HG02938 (cell line): Measurements from ENCODE around the gene CDCP1.

Source experiments
- ATAC-seq: cut with Tn5 transposase; IDR thresholded peaks from one replicate; pipeline ENCODE4 v1.9.1; 2021; ENCODE audit warnings: mild to moderate bottlenecking, moderate library complexity; ENCODE audit not compliant: unreplicated experiment

Gene CDCP1

GRCh38 chr3:45145681-45146614 lies at the start of gene CDCP1:
Gene CDCP1 (minus strand): TSS chr3:45146378. CDS start chr3:45146287, 91 bp downstream.
- no peak for ATAC-seq

- no peak for ATAC-seq
Observed at GRCh38 chr3:45194791-45195190, 48.6 kb upstream of the CDCP1 start.

GRCh38 chr3:45191924-45192417 lies 45.8 kb upstream of the CDCP1 start:
- no peak for ATAC-seq

- ATAC-seq, result no peak
Observed at GRCh38 chr3:45191424-45191823, 45.2 kb upstream of the CDCP1 start.

- ATAC-seq, result no peak
Observed at GRCh38 chr3:45188719-45189659, 42.8 kb upstream of the CDCP1 start.

GRCh38 chr3:45187694-45188141 lies 41.5 kb upstream of the CDCP1 start:
- ATAC-seq, result no peak

GRCh38 chr3:45186871-45187270 lies 40.7 kb upstream of the CDCP1 start:
- no peak for ATAC-seq

DNA sequence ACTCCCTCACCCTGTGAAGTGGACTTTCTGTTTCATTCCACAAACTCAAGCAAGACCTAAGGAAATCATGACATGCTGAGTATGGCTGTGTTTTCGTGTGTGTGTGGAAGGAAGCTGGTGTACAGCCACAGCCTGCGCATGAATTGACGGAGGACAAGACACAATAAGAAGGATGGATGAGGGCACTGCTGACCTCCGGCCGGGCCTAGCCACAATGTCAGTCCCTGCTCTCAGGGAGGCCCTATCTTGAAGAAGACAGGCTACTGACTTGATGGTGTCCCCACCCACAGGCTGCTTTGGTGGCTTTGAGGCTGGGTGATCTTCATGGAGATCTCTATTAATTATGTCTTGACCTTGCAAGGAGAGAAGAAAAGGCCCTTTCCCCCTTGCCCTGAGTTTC lies 39.3 kb upstream of the CDCP1 start:
- ATAC-seq, result no peak

DNA sequence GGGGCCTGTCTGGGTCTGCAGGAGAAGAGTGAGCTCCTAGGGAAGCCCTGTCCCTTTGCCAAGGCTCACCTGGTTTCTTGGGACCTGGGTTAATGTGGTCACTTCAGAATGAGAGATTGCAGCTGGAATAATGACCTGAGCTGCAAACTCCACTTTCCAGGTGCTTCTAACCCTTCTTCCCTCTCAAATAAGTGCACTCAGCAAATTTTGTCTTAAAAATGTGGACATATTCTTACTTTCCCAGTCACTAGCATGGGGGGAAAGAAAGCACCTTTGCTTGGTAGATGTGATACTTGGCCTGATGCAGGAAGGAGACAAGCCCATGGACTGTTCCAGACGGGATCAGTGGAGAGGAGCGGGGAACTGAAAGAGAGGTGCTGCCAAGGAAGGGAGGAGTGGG lies 38.9 kb upstream of the CDCP1 start:
- no peak for ATAC-seq

GRCh38 chr3:45183872-45184262 lies 37.7 kb upstream of the CDCP1 start:
- no peak for ATAC-seq

DNA sequence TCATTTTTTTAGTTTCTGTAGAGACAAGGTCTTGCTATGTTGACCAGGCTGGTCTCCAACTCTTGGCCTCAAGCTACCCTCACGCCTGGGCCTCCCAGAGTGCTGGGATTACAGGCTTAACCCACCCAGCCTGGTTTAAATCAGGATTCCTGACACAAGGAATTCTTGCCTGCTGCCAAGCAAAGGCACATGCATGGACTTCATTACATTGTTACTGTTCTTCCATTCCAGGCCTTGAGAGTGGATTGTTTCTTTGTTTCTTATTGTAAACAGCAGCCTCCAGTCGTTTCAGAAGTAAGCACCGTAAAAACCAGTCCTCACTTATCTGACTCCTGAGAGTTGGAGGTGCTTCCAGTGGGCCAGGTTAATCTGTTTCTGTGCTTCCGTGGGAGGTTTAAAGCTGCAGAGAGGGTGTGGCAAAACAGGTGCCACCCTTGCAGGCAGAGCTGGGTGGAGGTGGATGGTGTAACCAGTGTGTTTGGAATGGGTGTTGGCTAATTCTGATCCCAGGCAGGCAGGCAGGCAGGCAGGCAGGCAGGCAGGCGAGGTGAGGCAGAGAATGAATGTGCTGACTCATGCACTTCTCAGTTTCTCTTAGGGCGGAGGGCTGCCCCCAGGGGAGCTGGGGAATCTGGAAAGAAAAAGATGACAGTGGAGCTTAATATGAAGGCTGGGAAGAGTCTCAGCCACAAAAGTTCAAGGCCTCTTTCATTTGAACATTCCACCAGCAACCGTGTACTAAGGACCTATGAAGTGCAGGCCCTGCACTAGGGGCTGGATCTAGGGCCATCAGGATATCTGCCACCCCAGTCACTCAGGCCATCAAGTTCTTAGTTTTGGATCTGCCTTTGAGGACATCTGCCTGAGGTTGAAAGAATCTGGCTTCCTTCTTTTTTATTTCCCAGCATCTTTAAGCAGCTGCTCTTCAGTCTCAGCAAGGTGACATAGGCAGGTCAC lies 37.0 kb upstream of the CDCP1 start:
- ATAC-seq, result no peak

DNA sequence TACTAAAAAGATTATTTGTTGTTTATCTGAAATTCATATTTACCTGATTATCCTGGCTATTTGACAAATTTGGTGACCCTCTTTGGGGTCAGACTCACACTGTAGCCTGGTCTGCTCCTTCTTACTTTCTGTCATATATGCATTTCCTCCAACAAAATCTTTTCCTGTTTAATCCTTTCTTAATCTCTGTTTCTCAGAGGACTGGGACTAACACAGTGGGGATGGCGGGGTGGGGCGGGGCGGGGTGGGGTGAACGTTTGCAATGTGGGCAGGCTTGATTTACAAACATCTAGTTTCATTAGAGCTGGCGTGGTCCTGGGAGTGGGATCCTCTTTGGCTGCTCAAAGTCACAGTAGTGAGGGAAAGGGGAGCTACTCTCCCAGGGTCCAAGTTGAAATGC lies 35.3 kb upstream of the CDCP1 start:
- ATAC-seq, result no peak

DNA sequence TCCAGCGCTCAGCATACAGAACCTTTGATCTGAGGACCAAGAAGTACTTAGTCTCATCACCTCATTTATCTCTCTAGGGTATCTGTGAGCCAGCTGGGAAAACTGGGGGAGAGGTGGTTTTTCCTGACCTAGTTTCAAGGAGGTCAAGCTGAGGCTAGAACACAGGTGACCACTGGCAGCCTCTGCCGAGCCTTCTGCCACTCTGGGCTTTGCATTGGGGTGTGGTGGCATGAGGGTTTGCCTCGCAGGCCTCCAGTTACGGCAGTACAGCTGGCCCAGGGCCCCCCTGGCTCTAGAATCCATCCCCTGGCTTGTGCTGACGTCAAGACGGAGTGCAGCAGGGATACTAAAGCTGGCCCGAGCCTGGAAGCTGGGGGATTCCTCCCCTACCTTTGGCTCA lies 34.7 kb upstream of the CDCP1 start:
- no peak for ATAC-seq

- ATAC-seq, result no peak
Observed at GRCh38 chr3:45180051-45180450, 33.9 kb upstream of the CDCP1 start.

GRCh38 chr3:45179163-45179562 lies 33.0 kb upstream of the CDCP1 start:
- ATAC-seq, result no peak

DNA sequence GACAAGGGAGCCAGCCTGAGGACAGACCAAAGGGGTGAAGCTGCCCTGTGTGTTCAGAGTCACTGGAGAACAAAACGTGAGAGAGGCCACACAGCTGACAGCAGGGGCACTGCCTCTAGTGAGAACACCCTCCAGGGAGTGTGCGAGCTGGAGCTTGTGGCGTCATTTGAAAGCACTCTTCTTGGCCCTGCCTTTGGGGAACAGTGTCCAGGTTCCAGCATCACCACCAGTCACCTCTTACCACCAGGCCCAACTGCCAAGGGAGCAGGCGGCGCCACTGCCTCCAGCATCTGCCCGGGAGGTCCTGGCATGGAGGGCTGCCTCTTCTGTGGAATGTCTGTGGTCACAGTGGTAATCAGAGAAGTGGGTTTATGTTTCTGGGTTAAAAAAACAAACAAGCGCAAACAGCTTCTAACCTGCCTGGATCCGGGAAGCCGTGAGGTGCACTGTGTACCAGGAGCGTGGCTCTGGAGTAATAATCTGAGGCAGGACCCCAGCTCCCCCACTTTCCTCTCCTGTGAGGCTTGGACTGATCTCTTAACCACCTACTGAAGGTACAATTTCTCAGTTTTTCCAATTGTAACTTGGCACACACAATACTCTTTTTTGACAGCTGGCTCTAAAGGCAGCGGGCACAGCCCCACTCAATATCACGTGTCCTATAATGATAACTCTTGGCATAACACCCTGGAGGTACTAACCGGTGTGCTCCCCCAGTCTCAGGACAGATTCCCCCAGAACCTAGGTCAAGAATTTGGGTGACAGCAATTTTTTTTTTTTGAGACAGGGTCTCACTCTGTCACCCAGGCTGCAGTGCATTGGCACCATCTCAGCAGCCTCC lies 32.2 kb upstream of the CDCP1 start:
- ATAC-seq, result no peak

- ATAC-seq, result no peak
Observed at GRCh38 chr3:45176912-45177311, 30.7 kb upstream of the CDCP1 start.

GRCh38 chr3:45174234-45174633 lies 28.1 kb upstream of the CDCP1 start:
- no peak for ATAC-seq

- no peak for ATAC-seq
Observed at GRCh38 chr3:45173776-45174175, 27.6 kb upstream of the CDCP1 start.
